T47D (cell line): ENCODE data around the gene WWC1.
A peak's percentile ranks its signal among the peaks of the same experiment; 100 is the strongest.

Source experiments
- DNase-seq, 2 experiments: peaks; one replicate each; pipeline versions ENCODE4 v3.0.0 to v3.0.0-alpha.2; 2011 to 2012; ENCODE audit warnings: low read depth in 1 of 2, low spot score in 1 of 2
- JUND ChIP-seq: IDR thresholded peaks from 2 replicates; pipeline ENCODE4 v1.6.1; 2012; ENCODE audit warnings: low read depth
- in situ Hi-C: cut with HindIII; loops from 2 replicates; pipeline ENCODE4 v1.10.0; 2016; ENCODE audit warnings: low sequenced_read_pairs, low pct_unique_long_range_greater_than_20kb

WWC1 gene

GRCh38 chr5:168317096-168317520 is 25.7 kb downstream of the WWC1 start:
- DNase-seq: peak in 1 of 2 experiments; percentile 52
- no peak for TF ChIP-seq JUND
- in situ Hi-C loops: no loop called here

DNA sequence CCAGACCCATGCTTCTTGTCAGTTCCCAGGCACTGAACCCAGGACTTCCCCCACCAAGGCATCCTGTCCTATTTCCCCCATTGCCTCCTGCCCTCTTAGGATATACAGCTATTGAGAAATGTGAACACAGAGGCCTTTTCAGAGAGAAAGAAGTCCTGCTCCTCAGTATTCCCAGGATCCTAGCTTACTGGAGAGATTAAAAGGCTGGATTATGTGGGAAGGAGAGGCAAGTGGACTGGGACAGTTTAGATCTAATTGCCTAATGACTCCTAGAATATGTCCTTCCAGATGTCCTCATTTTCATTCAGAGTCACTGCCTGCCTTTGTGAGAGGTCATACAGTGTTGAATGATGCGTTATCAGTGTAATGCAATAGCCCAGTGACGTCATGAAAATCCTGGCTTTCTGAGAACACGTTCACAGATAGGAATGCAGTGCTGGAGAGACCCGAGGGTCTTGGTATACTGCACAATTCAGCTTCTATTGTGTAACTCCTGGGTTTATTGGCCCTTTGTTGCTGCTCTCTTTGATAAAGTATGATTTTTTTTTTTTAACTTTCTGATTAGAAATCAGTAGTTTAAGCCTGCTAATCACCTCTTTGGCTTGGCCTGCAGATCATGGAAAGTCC is 26.2 kb downstream of the WWC1 start:
- in situ Hi-C loops: no loop called here
- TF ChIP-seq JUND: no peak
- DNase-seq: no peak

DNA sequence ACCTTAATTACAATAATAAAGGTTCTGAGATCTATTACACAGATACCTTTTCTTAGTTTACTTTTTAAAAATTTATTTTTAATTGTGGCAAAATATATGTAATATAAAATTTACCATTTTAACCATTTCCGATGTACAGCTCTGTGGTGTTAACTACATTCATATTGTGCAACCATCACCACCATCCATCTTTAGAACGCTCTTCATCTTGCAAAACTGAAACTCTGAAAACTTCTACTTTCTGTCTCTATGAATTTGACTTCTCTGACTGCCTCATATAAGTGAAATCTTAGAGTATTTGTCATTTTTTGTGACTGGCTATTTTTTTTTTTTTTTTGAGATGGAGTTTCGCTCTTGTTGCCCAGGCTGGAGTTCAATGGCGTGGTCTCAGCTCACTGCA is 26.8 kb downstream of the WWC1 start:
- in situ Hi-C loops: no loop called here
- TF ChIP-seq JUND: no peak
- DNase-seq: no peak

GRCh38 chr5:168319774-168320173 is 28.3 kb downstream of the WWC1 start:
- in situ Hi-C loops: no loop called here
- DNase-seq: no peak
- TF ChIP-seq JUND: no peak

GRCh38 chr5:168320805-168321204 is 29.4 kb downstream of the WWC1 start:
- DNase-seq: no peak
- in situ Hi-C loops: no loop called here
- no peak for TF ChIP-seq JUND

GRCh38 chr5:168324859-168325630 is 33.6 kb downstream of the WWC1 start:
- DNase-seq: peak; percentile 50 to 88
- in situ Hi-C loops: no loop called here
- peak; percentile 19; the same call in 1 of the 2 replicates for TF ChIP-seq JUND

DNA sequence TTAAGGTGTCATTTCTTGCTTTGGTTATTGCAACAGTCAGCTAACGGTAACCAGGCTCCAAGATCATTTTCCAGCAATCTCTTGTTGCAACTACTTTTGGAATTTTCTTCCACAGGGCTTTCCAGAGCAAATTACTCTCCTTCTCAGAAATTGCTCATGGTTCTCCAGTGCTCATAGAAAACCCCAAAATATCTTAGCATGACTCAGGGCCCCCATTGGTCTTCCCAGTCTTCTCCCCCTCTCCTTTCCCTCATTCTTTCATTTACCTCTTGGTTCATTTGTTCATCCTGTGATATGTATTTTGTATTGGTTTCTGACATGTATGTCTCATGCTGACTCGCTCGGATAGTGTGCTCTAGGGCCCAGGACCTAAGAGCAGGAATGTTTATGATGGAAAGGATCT is 35.6 kb downstream of the WWC1 start:
- in situ Hi-C loops: no loop called here
- no peak for TF ChIP-seq JUND
- DNase-seq: no peak

DNA sequence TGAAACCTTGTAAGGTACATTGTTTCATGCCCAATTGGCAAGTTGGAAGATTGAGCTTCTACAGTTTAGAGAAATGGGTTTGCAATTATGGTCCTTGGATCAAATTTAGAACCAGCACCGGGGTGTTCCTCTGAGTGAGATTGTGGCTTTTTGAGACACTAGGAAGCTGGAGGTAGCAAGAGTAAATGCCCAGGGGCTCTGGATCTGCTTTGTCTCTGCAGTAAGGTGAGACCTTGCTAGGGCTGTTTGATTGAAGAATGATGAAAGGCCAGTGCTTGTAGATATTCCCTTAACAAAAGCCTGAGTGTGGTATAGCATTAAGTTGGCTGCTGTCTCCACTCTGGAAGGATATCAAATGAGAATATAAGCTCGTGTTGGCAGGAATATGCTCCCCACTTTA is 36.0 kb downstream of the WWC1 start:
- no peak for TF ChIP-seq JUND
- no peak for DNase-seq
- in situ Hi-C loops: no loop called here

- in situ Hi-C loops: no loop called here
- no peak for DNase-seq
- no peak for TF ChIP-seq JUND
Measured at GRCh38 chr5:168327994-168328393, 36.5 kb downstream of the WWC1 start.

- in situ Hi-C loops: no loop called here
- no peak for DNase-seq
- TF ChIP-seq JUND: no peak
Measured at GRCh38 chr5:168328814-168329213, 37.4 kb downstream of the WWC1 start.

DNA sequence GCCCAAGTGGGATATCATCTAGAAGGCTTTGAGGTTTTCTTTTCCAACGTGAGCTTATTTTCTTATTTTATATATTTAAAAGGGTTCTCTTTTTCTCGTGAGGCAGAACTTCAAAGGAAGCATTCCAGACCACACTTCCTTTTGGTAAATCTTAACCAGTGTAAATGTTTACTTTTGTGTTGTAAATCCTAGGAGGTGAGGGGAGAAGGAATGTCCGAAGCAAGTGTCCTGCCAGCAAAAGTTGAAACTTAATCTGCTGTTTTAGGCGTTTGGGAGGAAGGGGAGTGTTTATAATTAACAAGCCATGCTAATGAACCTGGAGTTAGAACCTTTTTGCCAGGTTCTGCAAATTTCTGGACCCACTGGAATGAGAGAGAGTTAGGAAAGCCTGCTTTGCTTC is 37.9 kb downstream of the WWC1 start:
- DNase-seq: no peak
- TF ChIP-seq JUND: no peak
- in situ Hi-C loops: no loop called here

DNA sequence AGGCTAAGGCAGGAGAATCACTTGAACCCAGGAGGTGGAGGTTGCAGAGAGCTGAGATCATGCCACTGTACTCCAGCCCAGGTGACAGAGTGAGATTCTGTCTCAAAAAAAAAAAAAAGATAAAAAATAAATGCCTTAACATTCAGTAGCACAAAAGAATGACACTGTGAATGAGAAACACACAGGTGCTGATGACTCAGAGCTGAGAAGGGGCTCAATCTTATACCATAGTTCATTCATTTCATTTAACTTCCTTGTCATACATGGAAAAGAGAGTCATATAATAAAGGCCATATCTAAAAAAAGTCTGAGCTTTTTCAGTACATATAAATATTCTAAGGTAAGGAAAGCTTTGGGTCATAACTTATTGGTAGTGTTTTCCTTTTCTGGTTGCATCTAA is 40.6 kb downstream of the WWC1 start:
- in situ Hi-C loops: no loop called here
- DNase-seq: no peak
- TF ChIP-seq JUND: no peak

GRCh38 chr5:168334280-168334679 is 42.8 kb downstream of the WWC1 start:
- TF ChIP-seq JUND: no peak
- DNase-seq: no peak
- in situ Hi-C loops: no loop called here
